A673 (cell line): Measurements from ENCODE around the gene RAD51. TPM values are rescaled to one million over a fixed set of nuclear protein-coding genes. Genes with fewer than 3 reads are reported as not detected.

ENCODE experiments used
- BruUV-seq: library from RNA; stranded (reverse); fragments of 400-500 nt; replicated peaks from 2 replicates; lab custom pipeline; 2021; lab: Mats Ljungman, UMichigan
- CTCF ChIA-PET: fragments of 300-600 bp; sonication (Branson Sonifier 250); formaldehyde crosslinking; loops from one replicate; lab custom pipeline; 2022; ENCODE audit warnings: antibody characterized with exemption; lab: Charles Lee
- POLR2A ChIA-PET: fragments of 300-600 bp; sonication (Branson Sonifier 250); formaldehyde crosslinking; loops from one replicate; lab custom pipeline; 2022; ENCODE audit warnings: antibody characterized with exemption; ENCODE audit not compliant: low non-redundant PET; lab: Charles Lee
- DNase-seq: peaks from one replicate; pipeline ENCODE4 v3.0.0-alpha.2; 2015; ENCODE audit warnings: low spot score
- H3K27ac ChIP-seq: fragments of 200-600 bp; sonication (generic); 2 replicates; pipeline ENCODE4 v1.5.1; 2016; ENCODE audit warnings: mixed run types, low read depth, mild to moderate bottlenecking, mixed read lengths, antibody characterized with exemption, low read length; ENCODE audit not compliant: poor library complexity, severe bottlenecking
- H3K27me3 ChIP-seq: fragments of 200-600 bp; sonication (generic); replicated peaks from 2 replicates; pipeline ENCODE4 v1.6.1; 2017; ENCODE audit warnings: mixed run types, low read depth, mild to moderate bottlenecking, mixed read lengths, antibody characterized with exemption, low read length; ENCODE audit not compliant: insufficient read depth, poor library complexity
- H3K36me3 ChIP-seq: fragments of 200-600 bp; sonication (generic); 2 replicates; pipeline ENCODE4 v1.6.1; 2016; ENCODE audit warnings: mixed run types, mild to moderate bottlenecking, mixed read lengths, antibody characterized with exemption, low read length; ENCODE audit not compliant: insufficient read depth, poor library complexity, severe bottlenecking
- H3K4me1 ChIP-seq: fragments of 200-600 bp; sonication (generic); 2 replicates; pipeline ENCODE4 v1.6.1; 2017; ENCODE audit warnings: mixed run types, mild to moderate bottlenecking, mixed read lengths, antibody characterized with exemption, low read length; ENCODE audit not compliant: insufficient read depth, poor library complexity, severe bottlenecking
- H3K4me3 ChIP-seq: fragments of 200-600 bp; sonication (generic); 2 replicates; pipeline ENCODE4 v1.5.1; 2016; ENCODE audit warnings: low read depth, mixed run types, mild to moderate bottlenecking, mixed read lengths, low read length; ENCODE audit not compliant: poor library complexity, severe bottlenecking
- H3K9me3 ChIP-seq: fragments of 200-600 bp; sonication (generic); 2 replicates; pipeline ENCODE4 v1.6.1; 2016; ENCODE audit warnings: mixed run types, low read depth, mild to moderate bottlenecking, mixed read lengths, antibody characterized with exemption, low read length; ENCODE audit not compliant: poor library complexity, severe bottlenecking
- CTCF ChIP-seq: fragments of 300-800, 200-600 bp; sonication (generic); conservative IDR thresholded peaks from 2 replicates; pipeline ENCODE4 v1.5.1; 2017; ENCODE audit warnings: low read depth, mild to moderate bottlenecking, antibody characterized with exemption, low read length, moderate library complexity, mixed read lengths
- EZH2 ChIP-seq: fragments of 200-600 bp; sonication (generic); IDR thresholded peaks from 2 replicates; pipeline ENCODE4 v1.6.1; 2017; ENCODE audit warnings: borderline replicate concordance, low read depth, mild to moderate bottlenecking, mixed read lengths, antibody characterized with exemption, low read length; ENCODE audit not compliant: poor library complexity, severe bottlenecking
- intact Hi-C: fragments of 100-400 bp; cut with micrococcal nuclease; formaldehyde crosslinking; loops from one replicate; pipeline ENCODE4 v1.10.0; 2022; ENCODE audit not compliant: unreplicated experiment
- total RNA-seq: library from RNA; stranded (reverse); gene quantifications from 2 replicates; pipeline ENCODE4 v1.2.3, GENCODE V29; 2021

The RAD51 gene
- total RNA-seq, 1 experiment from 2014 or later: 51.1 TPM

GRCh38 chr15:40739854-40740253, 44.9 kb downstream of the RAD51 start:
- no peaks in the 10 kb centered on the region for H3K4me1 ChIP-seq
- TF ChIP-seq CTCF: no peak
- no peak for TF ChIP-seq EZH2
- H3K4me3 ChIP-seq: no peak overlapping the region
- no peak for DNase-seq
- H3K27ac ChIP-seq: no peak overlapping the region
- peaks cover 80% of the 10 kb centered on the region for H3K36me3 ChIP-seq
- CTCF ChIA-PET: no interaction called here
- no peaks in the 10 kb centered on the region for H3K9me3 ChIP-seq
- no peaks in the 10 kb centered on the region for H3K27me3 ChIP-seq
- intact Hi-C loops: no loop called here
- BruUV-seq: no TSS peak
- POLR2A ChIA-PET: no interaction called here

GRCh38 chr15:40743485-40743901, 48.5 kb downstream of the RAD51 start:
- Histone ChIP-seq H3K4me3 (no peak overlapping the region), H3K27me3 (no peaks in the 10 kb centered on the region), H3K27ac (no peak overlapping the region), H3K36me3 (peaks cover 45% of the 10 kb centered on the region), H3K9me3 (no peaks in the 10 kb centered on the region), H3K4me1 (peaks cover 19% of the 10 kb centered on the region)
- ChIA-PET CTCF (interaction anchor here (0.8 to 1.2 kb wide), 2 partner anchors 114 to 478 kb away, joined by 4 to 7 read pairs; no protein-coding TSS in a partner anchor), POLR2A (no interaction called here)
- intact Hi-C loops: no loop called here
- TF ChIP-seq CTCF: no peak
- TF ChIP-seq EZH2: no peak
- BruUV-seq: no TSS peak
- DNase-seq: no peak

GRCh38 chr15:40743921-40744814, 49.2 kb downstream of the RAD51 start:
- no peak for DNase-seq
- H3K4me1 ChIP-seq: peaks cover 19% of the 10 kb centered on the region
- H3K9me3 ChIP-seq: no peaks in the 10 kb centered on the region
- no TSS peak for BruUV-seq
- intact Hi-C loops: no loop called here
- CTCF ChIA-PET: interaction anchor here (0.8 to 1.2 kb wide), 3 partner anchors 114 to 479 kb away, joined by 4 to 7 read pairs (median 5); partner anchors contain the start of gene VPS18
- TF ChIP-seq CTCF (no peak), EZH2 (no peak)
- peaks cover 38% of the 10 kb centered on the region for H3K36me3 ChIP-seq
- POLR2A ChIA-PET: no interaction called here
- H3K27me3 ChIP-seq: no peaks in the 10 kb centered on the region
- no peak overlapping the region for H3K27ac ChIP-seq
- H3K4me3 ChIP-seq: no peak overlapping the region
